Measurements from ENCODE around the gene VTCN1. TPM values are rescaled to one million over a fixed set of nuclear protein-coding genes. Genes with fewer than 3 reads are reported as not detected.

Gene VTCN1
- total RNA-seq, 2 donors from 2014 or later: not detected

DNA sequence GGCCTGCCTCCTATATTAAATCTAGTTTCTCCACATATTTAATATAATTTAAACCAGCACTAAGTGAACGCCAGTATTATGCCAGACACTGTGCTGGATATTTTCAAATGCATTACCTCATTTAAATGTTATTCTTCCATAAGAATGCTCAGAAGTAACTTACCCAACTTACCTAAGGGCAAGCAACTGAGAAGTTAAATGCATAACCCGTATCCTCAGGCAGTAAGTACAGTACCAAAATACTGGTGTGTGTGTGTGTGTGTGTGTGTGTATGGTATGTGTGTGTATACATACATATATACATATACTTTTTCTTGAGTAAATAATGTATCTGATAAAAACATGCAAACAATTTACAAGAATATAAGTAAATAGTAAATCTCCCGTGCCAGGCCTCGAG lies 80.2 kb downstream of the VTCN1 start:
- intact Hi-C loops (cut with DNase I): no loop called here
- H3K27ac ChIP-seq: no peak overlapping the region
- no peaks in the 10 kb centered on the region for H3K9me3 ChIP-seq
- H3K4me3 ChIP-seq: no peak overlapping the region
- TF ChIP-seq, protein P1, sequence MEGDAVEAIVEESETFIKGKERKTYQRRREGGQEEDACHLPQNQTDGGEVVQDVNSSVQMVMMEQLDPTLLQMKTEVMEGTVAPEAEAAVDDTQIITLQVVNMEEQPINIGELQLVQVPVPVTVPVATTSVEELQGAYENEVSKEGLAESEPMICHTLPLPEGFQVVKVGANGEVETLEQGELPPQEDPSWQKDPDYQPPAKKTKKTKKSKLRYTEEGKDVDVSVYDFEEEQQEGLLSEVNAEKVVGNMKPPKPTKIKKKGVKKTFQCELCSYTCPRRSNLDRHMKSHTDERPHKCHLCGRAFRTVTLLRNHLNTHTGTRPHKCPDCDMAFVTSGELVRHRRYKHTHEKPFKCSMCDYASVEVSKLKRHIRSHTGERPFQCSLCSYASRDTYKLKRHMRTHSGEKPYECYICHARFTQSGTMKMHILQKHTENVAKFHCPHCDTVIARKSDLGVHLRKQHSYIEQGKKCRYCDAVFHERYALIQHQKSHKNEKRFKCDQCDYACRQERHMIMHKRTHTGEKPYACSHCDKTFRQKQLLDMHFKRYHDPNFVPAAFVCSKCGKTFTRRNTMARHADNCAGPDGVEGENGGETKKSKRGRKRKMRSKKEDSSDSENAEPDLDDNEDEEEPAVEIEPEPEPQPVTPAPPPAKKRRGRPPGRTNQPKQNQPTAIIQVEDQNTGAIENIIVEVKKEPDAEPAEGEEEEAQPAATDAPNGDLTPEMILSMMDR (IDR thresholded peaks at IDR 0.05): no peak
- H3K4me1 ChIP-seq: no peaks in the 10 kb centered on the region
- H3K36me3 ChIP-seq: no peaks in the 10 kb centered on the region
- peaks cover 5% of the 10 kb centered on the region for H3K27me3 ChIP-seq
- DNase-seq: no peak
- no peak overlapping the region for H3K9ac ChIP-seq (ENCODE audit: low read depth in 2 of 2, low read length in 2 of 2)

DNA sequence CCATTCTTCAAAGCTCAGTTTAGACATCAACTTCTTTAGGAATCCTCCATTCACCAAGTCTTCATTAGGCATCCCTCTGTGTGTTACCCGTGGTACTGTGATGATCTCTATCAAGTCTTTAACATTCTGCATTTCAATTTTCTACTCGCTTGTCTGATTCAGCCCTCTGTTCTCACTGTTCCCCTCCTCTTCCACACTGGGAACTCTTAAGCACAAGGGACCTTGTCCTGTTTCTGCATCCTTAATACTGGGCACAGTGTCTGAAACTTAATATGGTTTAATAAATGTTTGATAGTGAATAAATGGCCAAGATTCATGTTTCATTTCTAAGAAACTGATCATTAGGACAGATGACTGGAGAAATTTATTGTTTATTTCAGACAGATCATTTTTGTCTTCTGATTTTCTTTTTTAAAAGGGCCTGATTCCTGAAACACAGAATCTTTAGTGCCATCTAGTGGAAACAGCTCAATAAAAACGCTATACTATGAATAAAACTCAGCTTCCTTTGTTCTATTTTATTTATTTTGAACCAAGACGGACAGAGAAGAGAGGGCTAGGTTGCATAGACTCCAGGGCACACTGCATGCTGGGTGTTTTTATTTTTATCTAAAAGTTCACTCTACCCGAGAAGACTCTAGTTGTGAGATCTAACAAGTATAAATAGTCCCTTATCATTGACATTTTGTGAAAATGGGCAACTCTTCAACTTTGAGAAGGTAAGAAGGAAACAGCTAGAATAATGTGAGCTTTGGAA lies 82.2 kb downstream of the VTCN1 start:
- H3K27ac ChIP-seq: no peak overlapping the region
- intact Hi-C loops (cut with DNase I): no loop called here
- DNase-seq: no peak

DNA sequence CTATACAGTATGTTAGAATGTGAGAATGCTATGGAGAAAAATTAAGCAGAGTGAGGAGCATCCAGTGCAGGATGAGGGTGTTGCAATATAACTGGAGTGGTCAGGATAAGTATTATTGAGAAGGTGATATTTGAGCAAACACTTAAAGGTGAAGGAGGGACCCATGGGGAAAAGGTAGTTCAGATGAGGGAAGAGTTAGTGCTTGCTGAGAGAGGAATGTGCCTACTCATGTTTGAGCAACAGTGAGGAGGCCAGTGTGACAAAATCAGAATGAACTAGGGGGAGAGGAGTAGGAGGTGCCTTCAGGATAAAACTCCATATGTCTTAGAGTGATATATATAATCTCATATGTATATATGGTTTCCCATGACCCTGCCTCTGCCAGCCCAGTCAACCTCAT lies 82.9 kb downstream of the VTCN1 start:
- intact Hi-C loops (cut with DNase I): no loop called here
- Histone ChIP-seq H3K36me3 (no peaks in the 10 kb centered on the region), H3K27ac (no peak overlapping the region), H3K27me3 (peaks cover 5% of the 10 kb centered on the region), H3K9ac (ENCODE audit: low read depth in 2 of 2, low read length in 2 of 2) (no peak overlapping the region), H3K4me1 (no peaks in the 10 kb centered on the region), H3K9me3 (no peaks in the 10 kb centered on the region), H3K4me3 (no peak overlapping the region)
- no peak for DNase-seq
- TF ChIP-seq, protein P1 (IDR thresholded peaks at IDR 0.05): no peak

More for the DNA sequence above, 82.2 kb downstream of the VTCN1 start:
- no peaks in the 10 kb centered on the region for H3K4me1 ChIP-seq
- H3K36me3 ChIP-seq: no peaks in the 10 kb centered on the region
- no peaks in the 10 kb centered on the region for H3K9me3 ChIP-seq
- TF ChIP-seq, protein P1 (IDR thresholded peaks at IDR 0.05): peak; percentile 36
- peaks cover 5% of the 10 kb centered on the region for H3K27me3 ChIP-seq
- H3K4me3 ChIP-seq: no peak overlapping the region
- no peak overlapping the region for H3K9ac ChIP-seq (ENCODE audit: low read depth in 2 of 2, low read length in 2 of 2)

GRCh38 chr1:117124661-117125060 lies 86.1 kb downstream of the VTCN1 start:
- no peak for DNase-seq
- Histone ChIP-seq H3K27ac (no peak overlapping the region), H3K4me3 (no peak overlapping the region), H3K36me3 (no peaks in the 10 kb centered on the region), H3K27me3 (no peaks in the 10 kb centered on the region), H3K9ac (ENCODE audit: low read depth in 2 of 2, low read length in 2 of 2) (no peak overlapping the region), H3K4me1 (no peaks in the 10 kb centered on the region), H3K9me3 (no peaks in the 10 kb centered on the region)
- TF ChIP-seq, protein P1 (IDR thresholded peaks at IDR 0.05): no peak
- intact Hi-C loops (cut with DNase I): loop anchor here (2.0 kb wide), 1 partner anchor 56 kb away; no protein-coding TSS in a partner anchor

DNA sequence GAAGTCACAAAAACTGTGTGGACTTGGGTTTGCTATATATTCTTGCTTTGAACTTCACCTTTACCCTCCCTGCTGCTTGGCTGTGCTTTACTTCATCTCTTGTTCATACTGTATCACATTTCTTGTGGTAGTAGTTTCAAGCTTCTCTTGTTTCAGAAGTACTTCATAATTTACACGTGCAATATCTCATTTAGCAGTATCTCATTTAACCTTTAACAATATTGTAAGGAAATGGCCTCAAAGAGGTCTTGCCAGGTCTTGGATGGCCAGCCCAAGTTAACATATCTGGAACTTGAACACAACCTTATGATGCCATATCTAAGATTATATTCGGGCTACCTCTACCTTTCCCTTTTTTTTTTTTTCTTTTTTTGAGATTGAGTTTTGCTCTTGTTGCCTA lies 87.5 kb downstream of the VTCN1 start:
- no peaks in the 10 kb centered on the region for H3K4me1 ChIP-seq
- DNase-seq: no peak
- intact Hi-C loops (cut with DNase I): no loop called here
- TF ChIP-seq, protein P1 (IDR thresholded peaks at IDR 0.05): no peak
- no peak overlapping the region for H3K27ac ChIP-seq
- H3K9ac ChIP-seq (ENCODE audit: low read depth in 2 of 2, low read length in 2 of 2): no peak overlapping the region
- no peaks in the 10 kb centered on the region for H3K36me3 ChIP-seq
- H3K4me3 ChIP-seq: no peak overlapping the region
- no peaks in the 10 kb centered on the region for H3K27me3 ChIP-seq
- no peaks in the 10 kb centered on the region for H3K9me3 ChIP-seq

Measured in colonic mucosa (tissue), 4 donors.